Suprapubic skin (tissue), 4 donors: ENCODE results near the gene WLS. TPM values are rescaled to one million over a fixed set of nuclear protein-coding genes. Genes with fewer than 3 reads are reported as not detected.

ENCODE experiments used
- DNase-seq, 2 donors: peaks; one replicate each; pipeline ENCODE4 v3.0.0-alpha.2; 2019; ENCODE audit warnings: low spot score in 2 of 2
- H3K27ac ChIP-seq: fragments of 200-600 bp; sonication (generic); one replicate; pipeline ENCODE4 v1.5.1; 2019
- H3K27me3 ChIP-seq: fragments of 200-600 bp; sonication (generic); one replicate; pipeline ENCODE4 v1.5.1; 2019
- H3K36me3 ChIP-seq: fragments of 200-600 bp; sonication (generic); one replicate; pipeline ENCODE4 v1.5.1; 2019
- H3K4me1 ChIP-seq: fragments of 200-600 bp; sonication (generic); one replicate; pipeline ENCODE4 v1.5.1; 2019
- H3K4me3 ChIP-seq: fragments of 200-600 bp; sonication (generic); one replicate; pipeline ENCODE4 v1.5.1; 2019; ENCODE audit warnings: mild to moderate bottlenecking
- H3K9me3 ChIP-seq: fragments of 200-600 bp; sonication (generic); one replicate; pipeline ENCODE4 v1.5.1; 2019
- EP300 ChIP-seq: sonication (generic); formaldehyde crosslinking; IDR thresholded peaks from one replicate; pipeline ENCODE4 v1.6.1; 2017; ENCODE audit warnings: antibody characterized with exemption
- POLR2A ChIP-seq, 2 donors: fragments of 450-650 bp; IDR thresholded peaks; one replicate each; pipeline ENCODE4 v1.6.1; 2017; ENCODE audit warnings: antibody characterized with exemption in 2 of 2, mild to moderate bottlenecking in 2 of 2, moderate library complexity in 2 of 2
- POLR2AphosphoS5 ChIP-seq, 3 donors: sonication (generic); formaldehyde crosslinking; IDR thresholded peaks; one replicate each; pipeline ENCODE4 v1.6.1; 2017; ENCODE audit warnings: antibody characterized with exemption in 3 of 3
- WGBS: methylation state at CpG from one replicate; pipeline ENCODE4 v1.1.5; 2018; 5-methylcytosine and 5-hydroxymethylcytosine counted together
- total RNA-seq, 4 donors: library from RNA; depleted of rRNA; stranded (reverse); fragments of >200 nt; gene quantifications; one replicate each; pipeline ENCODE4 v1.1.0, GENCODE V29; 2016
- TF ChIP-seq, protein P1 (sequence below), 2 donors: fragments of 200-600 bp in 1 of 2; fragments of 450-650 bp in 1 of 2; sonication (generic) in 1 of 2; IDR thresholded peaks; one replicate each; pipeline ENCODE4 v1.5.1; 2016 to 2019; ENCODE audit warnings: antibody characterized with exemption in 2 of 2, mild to moderate bottlenecking in 1 of 2, moderate library complexity in 1 of 2

WLS gene
- total RNA-seq, 4 donors from 2014 or later, result 62.3 to 75.0 (median 70.0) TPM

GRCh38 chr1:68220420-68220819 lies 11.9 kb downstream of the WLS start:
- no peak for DNase-seq
- no peaks in the 10 kb centered on the region for H3K36me3 ChIP-seq
- 49% methylated on average over 4 of the region's 4 CpGs for WGBS
- H3K4me3 ChIP-seq, result no peak overlapping the region
- peaks cover 79% of the 10 kb centered on the region for H3K4me1 ChIP-seq
- TF ChIP-seq EP300 (no peak), POLR2A (IDR thresholded peaks at IDR 0.05) (no peak)
- H3K27me3 ChIP-seq, result no peaks in the 10 kb centered on the region
- H3K9me3 ChIP-seq, result no peaks in the 10 kb centered on the region
- H3K27ac ChIP-seq, result no peak overlapping the region

- Histone ChIP-seq H3K27me3 (no peaks in the 10 kb centered on the region), H3K27ac (peak overlapping the region; percentile 64), H3K4me1 (peaks cover 78% of the 10 kb centered on the region), H3K36me3 (no peaks in the 10 kb centered on the region), H3K9me3 (no peaks in the 10 kb centered on the region), H3K4me3 (no peak overlapping the region)
- TF ChIP-seq, protein P1, sequence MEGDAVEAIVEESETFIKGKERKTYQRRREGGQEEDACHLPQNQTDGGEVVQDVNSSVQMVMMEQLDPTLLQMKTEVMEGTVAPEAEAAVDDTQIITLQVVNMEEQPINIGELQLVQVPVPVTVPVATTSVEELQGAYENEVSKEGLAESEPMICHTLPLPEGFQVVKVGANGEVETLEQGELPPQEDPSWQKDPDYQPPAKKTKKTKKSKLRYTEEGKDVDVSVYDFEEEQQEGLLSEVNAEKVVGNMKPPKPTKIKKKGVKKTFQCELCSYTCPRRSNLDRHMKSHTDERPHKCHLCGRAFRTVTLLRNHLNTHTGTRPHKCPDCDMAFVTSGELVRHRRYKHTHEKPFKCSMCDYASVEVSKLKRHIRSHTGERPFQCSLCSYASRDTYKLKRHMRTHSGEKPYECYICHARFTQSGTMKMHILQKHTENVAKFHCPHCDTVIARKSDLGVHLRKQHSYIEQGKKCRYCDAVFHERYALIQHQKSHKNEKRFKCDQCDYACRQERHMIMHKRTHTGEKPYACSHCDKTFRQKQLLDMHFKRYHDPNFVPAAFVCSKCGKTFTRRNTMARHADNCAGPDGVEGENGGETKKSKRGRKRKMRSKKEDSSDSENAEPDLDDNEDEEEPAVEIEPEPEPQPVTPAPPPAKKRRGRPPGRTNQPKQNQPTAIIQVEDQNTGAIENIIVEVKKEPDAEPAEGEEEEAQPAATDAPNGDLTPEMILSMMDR (IDR thresholded peaks at IDR 0.05), result no peak
- TF ChIP-seq EP300 (no peak), POLR2AphosphoS5 (IDR thresholded peaks at IDR 0.05) (no peak), POLR2A (IDR thresholded peaks at IDR 0.05) (no peak)
- WGBS, result 56% methylated on average over 5 of the region's 5 CpGs
- DNase-seq, result no peak
These were observed 13.8 kb downstream of the WLS start for GRCh38 chr1:68218490-68218889.

- DNase-seq, result no peak
- Histone ChIP-seq H3K9me3 (no peaks in the 10 kb centered on the region), H3K4me3 (no peak overlapping the region), H3K36me3 (no peaks in the 10 kb centered on the region), H3K27ac (no peak overlapping the region), H3K4me1 (peaks cover 77% of the 10 kb centered on the region), H3K27me3 (no peaks in the 10 kb centered on the region)
- 91% methylated on average over 5 of the region's 5 CpGs for WGBS
- no peak for TF ChIP-seq EP300
- TF ChIP-seq, protein P1 (IDR thresholded peaks at IDR 0.05), result no peak
- no peak for TF ChIP-seq POLR2A (IDR thresholded peaks at IDR 0.05)
- no peak for TF ChIP-seq POLR2AphosphoS5 (IDR thresholded peaks at IDR 0.05)
These were observed 14.7 kb downstream of the WLS start for GRCh38 chr1:68217618-68218017.

- H3K36me3 ChIP-seq, result no peaks in the 10 kb centered on the region
- H3K9me3 ChIP-seq, result no peaks in the 10 kb centered on the region
- peaks cover 72% of the 10 kb centered on the region for H3K4me1 ChIP-seq
- H3K27me3 ChIP-seq, result no peaks in the 10 kb centered on the region
- H3K4me3 ChIP-seq, result no peak overlapping the region
- H3K27ac ChIP-seq, result no peak overlapping the region
- TF ChIP-seq POLR2A (IDR thresholded peaks at IDR 0.05) (no peak), POLR2AphosphoS5 (IDR thresholded peaks at IDR 0.05) (no peak), EP300 (no peak)
- TF ChIP-seq, protein P1 (IDR thresholded peaks at IDR 0.05), result no peak
- DNase-seq, result no peak
- WGBS, result 88% methylated on average over 5 of the region's 5 CpGs
These were observed 15.2 kb downstream of the WLS start for GRCh38 chr1:68217060-68217554.

GRCh38 chr1:68216089-68216772 lies 16.1 kb downstream of the WLS start:
- DNase-seq, result no peak

More at GRCh38 chr1:68216089-68216772, 16.1 kb downstream of the WLS start:
- H3K4me3 ChIP-seq, result no peak overlapping the region
- H3K36me3 ChIP-seq, result no peaks in the 10 kb centered on the region
- no peaks in the 10 kb centered on the region for H3K27me3 ChIP-seq
- no peaks in the 10 kb centered on the region for H3K9me3 ChIP-seq
- no peak overlapping the region for H3K27ac ChIP-seq
- WGBS, result 55% methylated on average over 2 of the region's 2 CpGs
- peaks cover 64% of the 10 kb centered on the region for H3K4me1 ChIP-seq
- TF ChIP-seq EP300 (no peak), POLR2A (IDR thresholded peaks at IDR 0.05) (no peak), POLR2AphosphoS5 (IDR thresholded peaks at IDR 0.05) (no peak)
- TF ChIP-seq, protein P1 (IDR thresholded peaks at IDR 0.05), result no peak
